Activated CD4-positive, alpha-beta T cell treated with anti-CD3 and anti-CD28 coated beads for 36 hours (primary cell): Measurements from ENCODE around the gene ZC3H7A. TPM values are rescaled to one million over a fixed set of nuclear protein-coding genes. Genes with fewer than 3 reads are reported as not detected.

Experiments
- ATAC-seq: fragments of 200-7000 bp; cut with Tn5 transposase; one replicate; pipeline ENCODE4 v1.10.0; 2021; ENCODE audit warnings: mild to moderate bottlenecking, moderate library complexity
- CTCF ChIA-PET: fragments of 350-600 bp; sonication (Branson Sonifier 250); formaldehyde crosslinking; loops from one replicate; lab custom pipeline; 2021; ENCODE audit warnings: antibody characterized with exemption; lab: Charles Lee
- POLR2A ChIA-PET: fragments of 350-600 bp; sonication (Branson Sonifier 250); formaldehyde crosslinking; loops from one replicate; lab custom pipeline; 2021; ENCODE audit warnings: antibody characterized with exemption, inconsistent platforms; lab: Charles Lee
- DNase-seq: peaks from one replicate; pipeline ENCODE4 v3.0.0-alpha.2; 2020
- H3K27ac Mint-ChIP-seq: one replicate; pipeline ENCODE4 v1.8.0; 2021; ENCODE audit warnings: mixed read lengths
- H3K27me3 Mint-ChIP-seq: one replicate; pipeline ENCODE4 v1.8.0; 2021; ENCODE audit warnings: mixed read lengths
- H3K36me3 Mint-ChIP-seq: one replicate; pipeline ENCODE4 v1.8.0; 2021; ENCODE audit warnings: low read depth, mixed read lengths
- H3K4me1 Mint-ChIP-seq: one replicate; pipeline ENCODE4 v1.8.0; 2021; ENCODE audit warnings: mixed read lengths
- H3K4me3 Mint-ChIP-seq: one replicate; pipeline ENCODE4 v1.8.0; 2021; ENCODE audit warnings: mild to moderate bottlenecking, moderate library complexity, mixed read lengths
- H3K9me3 Mint-ChIP-seq: one replicate; pipeline ENCODE4 v1.8.0; 2021; ENCODE audit warnings: low read depth, mixed read lengths
- intact Hi-C, 2 experiments: fragments of 100-400 bp; cut with DNase I in 1 of 2; cut with micrococcal nuclease in 1 of 2; formaldehyde crosslinking; loops; one replicate each; pipeline versions ENCODE4 v1.14.2 to v1.15.1; 2022 to 2024; cut with DNase I, micrococcal nuclease
- total RNA-seq, 2 experiments: library from RNA; stranded (reverse); gene quantifications; one replicate each; pipeline ENCODE4 v1.2.3, GENCODE V29; 2021

The ZC3H7A gene
- total RNA-seq, 2 experiments from 2014 or later: 74.1 to 95.1 TPM

GRCh38 chr16:11799509-11800381 lies 2.7 kb upstream of the ZC3H7A start:
- no peak for ATAC-seq
- Mint-ChIP-seq H3K27me3 (no peaks in the 10 kb centered on the region), H3K9me3 (no peaks in the 10 kb centered on the region), H3K4me3 (peak overlapping the region; percentile 92), H3K4me1 (peaks cover 45% of the 10 kb centered on the region), H3K27ac (peak overlapping the region; percentile 76), H3K36me3 (peaks cover 26% of the 10 kb centered on the region)
- peak; percentile 59 for DNase-seq
- ChIA-PET POLR2A (interaction anchor here (0.6 kb wide), 1 partner anchor 15 kb away, joined by 3 read pairs; no protein-coding TSS in a partner anchor), CTCF (interaction anchor here (0.5 to 3.5 kb wide), 2 partner anchors 57 to 382 kb away, joined by 4 to 20 read pairs; partner anchors contain the start of gene TXNDC11)
- intact Hi-C loops: loop anchor here (5.0 to 10.0 kb wide), 7 partner anchors 212 to 1057 kb away; partner anchors contain the start of genes CLEC16A (in 1 of the 2), DEXI (in 1 of the 2), LITAF (in 1 of the 2) and NUBP1 (in 1 of the 2)

GRCh38 chr16:11799017-11799381 lies 1.9 kb upstream of the ZC3H7A start:
- Mint-ChIP-seq H3K4me3 (peak overlapping the region; percentile 92), H3K4me1 (peaks cover 52% of the 10 kb centered on the region), H3K27me3 (no peaks in the 10 kb centered on the region), H3K27ac (peak overlapping the region; percentile 76), H3K9me3 (no peaks in the 10 kb centered on the region), H3K36me3 (peaks cover 30% of the 10 kb centered on the region)
- ATAC-seq: no peak
- DNase-seq: no peak
- intact Hi-C loops: loop anchor here (5.0 to 10.0 kb wide), 6 partner anchors 212 to 1057 kb away; partner anchors contain the start of genes CLEC16A (in 1 of the 2), DEXI (in 1 of the 2), LITAF (in 1 of the 2) and NUBP1 (in 1 of the 2)
- CTCF ChIA-PET: interaction anchor here (0.5 to 3.5 kb wide), 6 partner anchors 11 to 381 kb away, joined by 4 to 20 read pairs (median 8); partner anchors contain the start of gene TXNDC11
- POLR2A ChIA-PET: interaction anchor here (0.7 to 2.6 kb wide), 4 partner anchors 18 to 405 kb away, joined by 4 to 22 read pairs (median 6); partner anchors contain the start of gene TXNDC11

- Mint-ChIP-seq H3K36me3 (peaks cover 32% of the 10 kb centered on the region), H3K4me3 (peak overlapping the region; percentile 92), H3K27ac (peak overlapping the region; percentile 94), H3K27me3 (no peaks in the 10 kb centered on the region), H3K4me1 (peaks cover 62% of the 10 kb centered on the region), H3K9me3 (no peaks in the 10 kb centered on the region)
- intact Hi-C loops: loop anchor here (1.0 to 10.0 kb wide), 13 partner anchors 15 to 1056 kb away; partner anchors contain the start of genes RSL1D1 (in 2 of the 2), CLEC16A (in 1 of the 2), DEXI (in 1 of the 2) and LITAF (in 1 of the 2)
- POLR2A ChIA-PET: interaction anchor here (0.8 to 2.6 kb wide), 7 partner anchors 16 to 116 kb away, joined by 3 to 22 read pairs (median 5); partner anchors contain the start of gene TXNDC11
- ATAC-seq (no peak), DNase-seq (peak; percentile 44)
- CTCF ChIA-PET: interaction anchor here (0.7 to 3.5 kb wide), 19 partner anchors 12 to 302 kb away, joined by 3 to 28 read pairs (median 5); partner anchors contain the start of genes RSL1D1 and TXNDC11
These were observed 870 bp upstream of the ZC3H7A start for GRCh38 chr16:11797957-11798299.

- H3K9me3 Mint-ChIP-seq: no peaks in the 10 kb centered on the region
- ChIA-PET POLR2A (interaction anchor here (0.6 to 2.6 kb wide), 7 partner anchors 10 to 263 kb away, joined by 3 to 22 read pairs (median 5); partner anchors contain the start of gene TXNDC11), CTCF (interaction anchor here (0.5 to 3.5 kb wide), 17 partner anchors 10 to 824 kb away, joined by 3 to 28 read pairs (median 4); partner anchors contain the start of genes RSL1D1 and TXNDC11)
- H3K36me3 Mint-ChIP-seq: peaks cover 40% of the 10 kb centered on the region
- peak overlapping the region; percentile 81 for H3K4me3 Mint-ChIP-seq
- no peaks in the 10 kb centered on the region for H3K27me3 Mint-ChIP-seq
- intact Hi-C loops: loop anchor here (1.0 to 10.0 kb wide), 13 partner anchors 13 to 1054 kb away; partner anchors contain the start of genes RSL1D1 (in 2 of the 2), CLEC16A (in 1 of the 2), DEXI (in 1 of the 2) and LITAF (in 1 of the 2)
- DNase-seq: peak; percentile 49
- H3K4me1 Mint-ChIP-seq: peaks cover 76% of the 10 kb centered on the region
- H3K27ac Mint-ChIP-seq: peak overlapping the region; percentile 65
- peak; percentile 1 for ATAC-seq
These were observed 562 bp downstream of the ZC3H7A start for GRCh38 chr16:11796227-11797165.

GRCh38 chr16:11795887-11796226 lies 1.2 kb downstream of the ZC3H7A start:
- POLR2A ChIA-PET: no interaction called here

GRCh38 chr16:11794996-11795886 lies 1.8 kb downstream of the ZC3H7A start:
- Mint-ChIP-seq H3K9me3 (no peaks in the 10 kb centered on the region), H3K4me1 (peaks cover 74% of the 10 kb centered on the region), H3K27me3 (no peaks in the 10 kb centered on the region), H3K36me3 (peaks cover 48% of the 10 kb centered on the region), H3K4me3 (peak overlapping the region; percentile 81), H3K27ac (peak overlapping the region; percentile 65)
- DNase-seq (no peak), ATAC-seq (no peak)
- CTCF ChIA-PET: interaction anchor here (0.8 to 1.5 kb wide), 3 partner anchors 9 to 14 kb away, joined by 3 to 7 read pairs (median 3); no protein-coding TSS in a partner anchor
- intact Hi-C loops: loop anchor here (5.0 to 10.0 kb wide), 6 partner anchors 208 to 1053 kb away; partner anchors contain the start of genes CLEC16A (in 1 of the 2), DEXI (in 1 of the 2), LITAF (in 1 of the 2) and NUBP1 (in 1 of the 2)
- POLR2A ChIA-PET: interaction anchor here (0.7 kb wide), 1 partner anchor 9 kb away, joined by 3 read pairs; no protein-coding TSS in a partner anchor

More at GRCh38 chr16:11795887-11796226, 1.2 kb downstream of the ZC3H7A start:
- peak overlapping the region; percentile 65 for H3K27ac Mint-ChIP-seq
- H3K27me3 Mint-ChIP-seq: no peaks in the 10 kb centered on the region
- ATAC-seq (no peak), DNase-seq (no peak)
- CTCF ChIA-PET: interaction anchor here (0.7 to 2.3 kb wide), 7 partner anchors 9 to 265 kb away, joined by 3 to 10 read pairs (median 3); partner anchors contain the start of gene RSL1D1
- intact Hi-C loops: loop anchor here (5.0 to 10.0 kb wide), 6 partner anchors 209 to 1054 kb away; partner anchors contain the start of genes CLEC16A (in 1 of the 2), DEXI (in 1 of the 2), LITAF (in 1 of the 2) and NUBP1 (in 1 of the 2)
- peaks cover 79% of the 10 kb centered on the region for H3K4me1 Mint-ChIP-seq
- H3K36me3 Mint-ChIP-seq: peaks cover 46% of the 10 kb centered on the region
- no peaks in the 10 kb centered on the region for H3K9me3 Mint-ChIP-seq
- peak overlapping the region; percentile 81 for H3K4me3 Mint-ChIP-seq

GRCh38 chr16:11794447-11794846 lies 2.6 kb downstream of the ZC3H7A start:
- CTCF ChIA-PET: interaction anchor here (1.2 kb wide), 1 partner anchor 12 kb away, joined by 3 read pairs; no protein-coding TSS in a partner anchor
- H3K9me3 Mint-ChIP-seq: no peaks in the 10 kb centered on the region
- intact Hi-C loops: loop anchor here (10.0 kb wide), 2 partner anchors 820 to 830 kb away; no protein-coding TSS in a partner anchor

GRCh38 chr16:11793840-11794239 lies 3.2 kb downstream of the ZC3H7A start:
- H3K4me1 Mint-ChIP-seq: peaks cover 68% of the 10 kb centered on the region
- no peak for ATAC-seq
- H3K27me3 Mint-ChIP-seq: no peaks in the 10 kb centered on the region
- peak; percentile 53 for DNase-seq
- peaks cover 41% of the 10 kb centered on the region for H3K36me3 Mint-ChIP-seq
- no peaks in the 10 kb centered on the region for H3K9me3 Mint-ChIP-seq
- peak overlapping the region; percentile 65 for H3K27ac Mint-ChIP-seq
- POLR2A ChIA-PET: interaction anchor here (0.7 to 0.8 kb wide), 2 partner anchors 9 to 12 kb away, joined by 3 to 9 read pairs; no protein-coding TSS in a partner anchor
- CTCF ChIA-PET: interaction anchor here (0.7 to 1.3 kb wide), 3 partner anchors 12 to 79 kb away, joined by 3 to 6 read pairs (median 3); no protein-coding TSS in a partner anchor
- peak overlapping the region; percentile 81 for H3K4me3 Mint-ChIP-seq
- intact Hi-C loops: loop anchor here (10.0 kb wide), 2 partner anchors 821 to 829 kb away; no protein-coding TSS in a partner anchor

More at GRCh38 chr16:11794447-11794846, 2.6 kb downstream of the ZC3H7A start:
- Mint-ChIP-seq H3K27ac (peak overlapping the region; percentile 65), H3K4me1 (peaks cover 71% of the 10 kb centered on the region), H3K27me3 (no peaks in the 10 kb centered on the region), H3K4me3 (peak overlapping the region; percentile 81), H3K36me3 (peaks cover 44% of the 10 kb centered on the region)
- DNase-seq (no peak), ATAC-seq (no peak)
- POLR2A ChIA-PET: interaction anchor here (0.7 kb wide), 1 partner anchor 8 kb away, joined by 3 read pairs; no protein-coding TSS in a partner anchor
